Erythroblast (primary cell): ENCODE results near the gene DEDD.

Source experiments
- GATA1 ChIP-seq: IDR thresholded peaks from 2 replicates; pipeline ENCODE4 v1.6.1; 2011; ENCODE audit warnings: low read depth, mild to moderate bottlenecking, control low read depth, low read length, moderate library complexity
- POLR2A ChIP-seq: IDR thresholded peaks from 2 replicates; pipeline ENCODE4 v1.6.1; 2011; ENCODE audit warnings: mild to moderate bottlenecking, low read length

DNA sequence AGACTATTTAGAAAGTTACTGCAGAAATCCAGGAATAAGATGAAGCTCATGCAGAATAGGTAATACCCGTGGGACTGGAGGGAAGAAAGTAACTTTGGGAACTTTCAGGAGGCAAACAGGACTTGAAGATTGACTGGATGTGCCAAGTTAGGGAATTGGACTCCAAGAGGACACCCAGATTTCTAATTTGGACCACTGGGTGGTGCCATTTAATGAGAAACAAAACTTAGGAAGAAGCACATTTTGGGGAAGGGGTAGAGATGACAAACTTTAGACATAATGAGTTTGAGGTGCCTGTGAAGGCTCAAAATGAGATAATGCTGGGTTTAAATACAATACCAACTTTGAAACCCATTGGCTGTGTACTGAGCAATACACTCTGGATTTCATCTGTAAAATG lies 48.2 kb upstream of the DEDD start:
- TF ChIP-seq POLR2A (no peak), GATA1 (no peak)
